ENCODE measurements around the gene FAM107B.

FAM107B gene

GRCh38 chr10:14556285-14556956, 218.3 kb downstream of the FAM107B start:
- peak; percentile 16 for DNase-seq (ENCODE audit: low spot score)

GRCh38 chr10:14555807-14556206, 218.9 kb downstream of the FAM107B start:
- no peak for DNase-seq (ENCODE audit: low spot score)

DNA sequence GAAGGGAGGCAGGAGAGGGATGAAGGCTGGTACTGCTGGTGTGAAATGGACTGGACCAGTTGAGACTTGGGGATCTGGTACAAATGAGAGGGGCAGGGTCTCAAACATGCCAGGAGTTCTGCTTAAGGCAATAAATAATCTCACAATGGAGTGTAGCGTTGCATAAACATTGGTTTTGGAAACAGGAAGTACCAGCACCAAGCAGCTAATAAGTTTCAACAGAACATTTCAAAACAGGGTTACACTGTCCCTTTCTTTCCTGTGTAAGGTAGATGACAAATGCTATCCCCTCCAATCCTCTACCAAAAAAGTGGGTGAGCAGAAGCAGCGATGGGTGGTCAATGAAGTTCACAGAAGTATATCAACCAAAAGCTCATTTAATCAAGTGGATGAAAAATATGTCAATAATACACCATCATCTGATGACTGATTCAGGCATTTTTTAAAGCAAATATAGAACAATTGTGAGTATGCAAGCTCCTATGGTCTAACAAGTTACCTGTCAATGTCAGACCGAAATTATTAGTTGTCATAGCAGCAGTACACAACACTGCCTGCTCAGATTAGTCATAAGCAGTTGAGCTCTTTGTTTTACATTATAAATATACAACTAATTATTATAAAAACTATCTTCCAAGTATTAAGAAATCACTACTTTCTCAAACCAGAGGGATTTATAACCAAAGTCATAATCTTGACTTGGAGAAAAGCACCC, 220.0 kb downstream of the FAM107B start:
- no peak for DNase-seq (ENCODE audit: low spot score)

DNA sequence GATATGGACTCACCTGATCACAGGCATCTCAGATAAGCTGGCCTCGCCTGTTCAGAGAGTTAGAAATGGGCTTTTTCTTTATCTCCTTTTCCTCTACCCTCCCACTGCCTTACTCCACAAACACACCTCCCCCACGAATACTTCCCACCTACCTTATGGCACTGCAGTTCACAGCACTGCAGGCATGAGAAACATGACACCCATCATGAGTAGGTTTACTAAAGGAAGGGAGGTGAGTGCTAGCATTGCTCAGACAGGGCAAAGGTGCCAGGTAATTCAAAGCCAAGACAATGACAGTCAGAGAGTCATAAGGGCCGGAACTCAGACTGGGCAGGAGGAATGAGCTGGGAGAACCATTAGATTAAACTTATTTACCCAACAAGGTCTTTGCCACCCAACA, 220.6 kb downstream of the FAM107B start:
- no peak for DNase-seq (ENCODE audit: low spot score)

- peak; percentile 40 for DNase-seq (ENCODE audit: low spot score)
These were observed 221.2 kb downstream of the FAM107B start for GRCh38 chr10:14553448-14553847.

GRCh38 chr10:14552015-14552414, 222.7 kb downstream of the FAM107B start:
- no peak for DNase-seq (ENCODE audit: low spot score)

DNA sequence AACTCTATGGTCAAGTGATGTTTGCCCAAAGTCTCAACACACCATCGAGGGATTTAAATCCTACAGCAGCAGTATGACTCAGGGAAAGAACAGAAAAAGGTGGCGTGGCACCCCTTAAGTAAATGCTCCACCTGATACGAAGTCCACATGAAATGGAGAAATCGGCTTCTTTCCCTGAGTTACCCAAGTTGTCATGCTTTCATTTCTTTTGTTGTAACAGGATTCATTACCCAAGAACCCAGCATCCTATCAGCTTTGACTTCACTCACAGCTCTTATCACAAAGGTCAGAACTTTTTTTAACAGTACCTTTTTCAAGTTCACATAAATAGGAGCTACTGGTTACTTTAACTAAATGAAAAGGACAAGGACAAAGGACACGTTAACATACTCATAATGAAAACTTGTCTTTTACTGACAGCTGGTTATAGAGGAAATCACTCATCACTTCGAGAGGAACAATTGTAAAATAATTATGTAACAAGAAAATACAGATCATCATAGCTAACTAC, 224.2 kb downstream of the FAM107B start:
- no peak for DNase-seq (ENCODE audit: low spot score)

DNA sequence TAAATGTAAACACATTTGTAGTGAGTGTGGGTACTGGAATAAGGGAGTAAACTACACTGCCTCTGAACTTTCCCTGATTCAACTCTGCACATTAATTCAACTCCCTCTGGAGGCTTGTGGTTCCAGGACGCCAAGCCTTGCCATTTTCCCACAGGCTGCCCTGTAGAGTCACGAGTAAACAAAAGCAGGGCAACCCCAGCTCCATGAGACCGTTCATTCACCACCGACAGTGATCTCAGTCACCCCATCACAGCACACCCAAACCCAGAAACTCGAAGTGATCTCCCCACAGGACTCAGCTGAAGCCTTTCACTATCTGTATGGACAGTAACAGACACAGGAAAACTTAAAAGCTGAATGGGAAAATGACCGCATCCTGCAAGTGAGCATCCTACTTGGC, 225.2 kb downstream of the FAM107B start:
- no peak for DNase-seq (ENCODE audit: low spot score)

- no peak for DNase-seq (ENCODE audit: low spot score)
These were observed 225.7 kb downstream of the FAM107B start for GRCh38 chr10:14548970-14549369.

DNA sequence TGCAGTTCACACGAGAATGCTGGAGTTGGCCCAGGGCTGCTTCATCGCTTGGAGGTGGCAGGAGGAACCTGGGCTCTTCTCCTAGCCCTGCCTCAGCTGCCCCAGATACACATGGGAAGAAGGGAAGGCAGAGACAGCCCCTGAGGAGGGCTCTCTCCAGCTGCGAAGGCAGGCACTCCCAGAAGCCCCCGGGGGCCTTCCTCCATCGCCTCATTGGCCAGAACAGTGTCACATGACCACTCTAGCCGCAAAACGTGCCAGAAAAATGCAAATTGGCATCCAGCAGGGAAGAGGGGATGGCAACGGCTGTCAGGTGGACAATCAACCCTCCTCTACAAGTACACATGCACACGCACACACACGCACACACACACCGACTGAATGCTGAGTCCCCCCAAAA, 226.2 kb downstream of the FAM107B start:
- DNase-seq (ENCODE audit: low spot score) = no peak

- DNase-seq (ENCODE audit: low spot score) = no peak
These were observed 226.9 kb downstream of the FAM107B start for GRCh38 chr10:14547816-14548215.

- DNase-seq (ENCODE audit: low spot score) = no peak
These were observed 228.9 kb downstream of the FAM107B start for GRCh38 chr10:14545827-14546226.

GRCh38 chr10:14543904-14544210, 230.8 kb downstream of the FAM107B start:
- no peak for DNase-seq (ENCODE audit: low spot score)

DNA sequence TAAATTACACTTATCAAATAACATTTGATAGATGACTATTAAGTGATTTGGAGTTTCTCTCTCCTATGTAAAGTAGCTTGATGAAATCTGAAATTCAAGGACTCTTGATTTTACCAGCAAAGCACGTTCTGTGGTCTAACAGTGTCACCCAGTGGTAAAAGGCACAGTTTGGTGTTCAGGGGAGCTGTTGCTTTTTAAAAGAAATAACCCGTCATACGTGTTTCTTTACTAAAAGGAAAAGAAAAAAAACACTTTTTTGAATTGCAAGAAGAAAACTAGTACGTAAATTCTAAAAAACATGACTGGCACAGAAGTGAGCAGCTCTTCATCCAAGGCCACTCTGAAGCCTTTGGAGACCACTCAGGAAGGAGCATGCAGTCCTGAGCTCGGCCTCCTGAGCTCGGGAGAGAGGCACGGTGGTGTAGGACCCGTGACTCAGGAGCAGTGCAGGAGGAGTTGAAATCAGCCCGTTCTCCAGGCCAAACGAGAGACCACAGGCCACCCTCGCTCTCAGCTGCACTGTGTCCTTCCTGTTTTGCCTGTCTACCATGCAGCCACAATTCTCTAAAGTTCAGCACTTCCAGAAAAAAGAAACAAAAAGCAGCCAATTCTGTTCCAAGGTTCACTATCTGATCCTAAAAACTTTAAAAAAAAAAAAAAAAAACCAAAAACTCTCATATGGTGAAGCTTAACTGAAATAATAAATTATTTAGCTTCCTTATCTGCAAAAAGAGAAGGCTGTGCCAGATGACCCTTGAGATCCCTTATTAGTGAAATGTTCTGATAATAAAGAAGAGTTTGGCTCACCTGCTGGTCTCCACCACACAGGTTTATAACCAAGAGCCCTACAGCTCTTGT, 231.4 kb downstream of the FAM107B start:
- no peak for DNase-seq (ENCODE audit: low spot score)

- no peak for DNase-seq (ENCODE audit: low spot score)
These were observed 233.3 kb downstream of the FAM107B start for GRCh38 chr10:14541379-14541778.

- DNase-seq (ENCODE audit: low spot score) = no peak
These were observed 234.1 kb downstream of the FAM107B start for GRCh38 chr10:14540611-14541010.

DNA sequence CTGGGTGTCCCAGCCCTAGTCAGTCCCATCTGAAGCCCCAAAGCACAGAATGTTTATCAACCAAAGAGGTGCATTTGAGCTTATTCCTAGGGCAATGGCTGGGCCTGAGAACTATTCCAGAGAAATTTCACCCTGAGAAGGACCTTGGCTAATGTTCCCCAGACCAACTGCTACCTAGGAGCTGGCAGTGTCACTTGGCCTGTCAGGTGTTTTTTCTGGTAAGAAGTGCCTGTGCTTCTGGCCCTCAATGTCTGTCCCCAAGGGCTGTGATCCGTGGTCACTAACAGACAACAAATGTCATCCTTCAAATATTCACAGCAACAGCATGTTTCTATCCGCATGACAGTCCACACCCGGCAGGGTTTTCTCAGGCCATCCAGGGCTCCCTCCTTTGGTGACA, 234.6 kb downstream of the FAM107B start:
- DNase-seq (ENCODE audit: low spot score) = no peak

DNA sequence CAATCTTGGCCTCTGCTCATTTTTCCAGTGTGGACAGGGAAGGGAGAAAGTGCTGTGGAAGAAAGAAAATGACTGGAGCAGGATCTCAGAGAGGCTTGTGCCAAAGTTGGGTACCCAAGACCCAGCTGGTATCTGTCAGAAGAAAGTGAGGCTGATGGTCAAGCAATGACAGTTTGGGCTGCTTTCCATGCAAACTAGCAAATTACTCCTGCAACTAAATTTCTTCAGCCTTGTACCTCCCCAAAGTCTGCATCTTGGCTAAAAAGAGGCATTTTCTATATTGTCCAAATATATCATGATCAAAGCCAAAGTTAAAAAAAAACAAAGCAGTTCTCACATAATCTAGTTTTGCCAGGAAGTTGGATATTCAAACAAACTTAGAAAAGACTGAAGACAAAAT, 235.5 kb downstream of the FAM107B start:
- DNase-seq (ENCODE audit: low spot score) = no peak

DNA sequence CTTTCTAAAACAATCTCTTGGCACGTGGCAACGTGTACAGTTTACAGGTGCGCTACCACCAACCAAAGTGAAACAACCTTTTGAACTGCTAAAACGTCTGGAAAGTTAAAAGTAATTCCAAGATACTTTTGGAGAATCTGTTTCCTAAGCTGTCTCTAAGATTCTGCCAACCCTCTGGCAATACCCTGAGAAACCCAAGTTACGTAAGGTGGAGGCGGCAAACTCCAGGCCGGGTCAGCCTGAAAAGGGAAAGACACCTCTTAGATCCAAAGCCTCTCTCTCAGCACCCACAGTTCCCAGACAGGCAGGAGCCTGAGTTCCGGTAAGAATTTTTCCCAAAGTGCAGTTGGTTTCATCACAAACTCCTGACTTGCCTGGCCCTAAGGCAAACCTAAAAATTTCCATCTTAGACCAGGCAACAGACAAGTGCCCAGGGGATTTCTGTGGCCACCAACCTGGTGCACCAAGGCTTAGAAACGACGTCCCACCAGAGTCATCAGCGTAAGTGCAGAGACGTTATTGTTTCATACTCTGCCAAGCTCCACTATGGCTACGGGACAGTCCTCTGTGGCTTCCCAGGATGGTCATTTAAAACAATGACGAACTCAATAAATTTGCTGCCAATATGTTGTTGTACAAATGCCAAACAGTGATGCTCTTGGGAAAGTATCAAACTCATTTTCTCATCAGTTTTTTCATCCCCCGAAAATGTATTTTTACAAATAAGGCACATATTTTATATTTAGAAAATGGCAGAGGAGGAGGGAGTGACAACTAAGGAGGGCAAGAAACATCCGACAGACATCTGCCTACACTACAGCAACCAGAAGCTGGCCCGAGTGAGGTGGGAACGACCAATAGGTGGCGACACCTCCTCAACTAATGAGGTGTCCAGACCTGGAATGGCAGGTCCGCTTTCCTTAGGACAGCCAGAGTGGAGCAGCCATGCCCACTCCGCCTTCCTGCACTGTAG, 238.2 kb downstream of the FAM107B start:
- DNase-seq (ENCODE audit: low spot score) = peak; percentile 15

DNA sequence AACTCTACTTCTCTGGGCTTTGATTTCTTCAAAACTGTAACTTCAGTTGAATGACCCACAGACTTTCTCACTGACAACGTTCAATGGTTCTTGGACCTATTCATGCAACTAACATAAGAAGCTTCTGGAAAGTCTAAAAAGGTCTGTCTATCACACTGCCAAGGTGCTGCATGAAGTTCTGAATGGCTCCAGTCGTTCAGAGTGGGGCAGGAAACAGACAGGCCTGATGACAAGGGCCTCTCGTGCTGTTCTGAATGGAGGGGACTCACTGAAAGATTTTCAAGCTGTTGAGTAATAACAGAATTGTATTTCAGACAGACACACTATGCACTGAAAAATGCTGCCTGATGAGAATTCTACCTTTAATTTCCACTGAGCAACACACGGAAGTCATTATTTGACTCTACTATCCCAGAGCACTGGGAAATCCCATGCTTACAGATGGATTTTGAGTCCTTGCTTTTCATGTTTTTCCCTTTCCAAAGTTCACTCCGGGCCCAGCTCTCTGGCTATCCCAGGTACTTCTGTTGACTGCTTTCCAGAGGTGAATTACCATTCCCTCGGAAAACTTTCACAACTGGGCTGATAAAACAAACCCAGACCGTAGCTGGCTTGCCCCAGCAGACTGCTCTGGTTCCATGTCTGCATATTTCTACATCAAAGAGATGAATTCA, 239.1 kb downstream of the FAM107B start:
- DNase-seq (ENCODE audit: low spot score) = no peak

DNA sequence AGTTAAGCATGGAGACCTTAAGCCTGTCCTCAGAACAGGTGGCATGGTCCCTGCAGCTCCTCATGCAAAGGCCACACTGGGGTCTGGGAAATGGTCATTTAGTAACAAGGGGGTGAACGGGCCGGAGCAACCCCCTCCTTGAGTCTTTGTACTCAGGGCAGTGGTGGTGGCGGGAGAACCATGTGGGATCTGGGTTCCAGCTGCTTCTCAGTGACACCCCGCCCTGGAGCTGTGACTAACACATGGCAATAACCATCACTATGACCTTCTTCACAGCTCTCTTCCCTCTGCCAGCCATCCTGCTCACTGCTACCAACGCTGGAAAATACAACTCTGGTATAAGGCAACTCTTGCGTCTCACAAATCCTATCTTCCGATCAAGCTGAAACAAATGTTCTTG, 240.5 kb downstream of the FAM107B start:
- no peak for DNase-seq (ENCODE audit: low spot score)
